K562 (cell line): Measurements from ENCODE around the gene PLOD1. TPM values are rescaled to one million over a fixed set of nuclear protein-coding genes. Genes with fewer than 3 reads are reported as not detected.
A peak's percentile ranks its signal among the peaks of the same experiment; 100 is the strongest.

Source experiments
- ARID3A ChIP-seq: IDR thresholded peaks from 2 replicates; pipeline ENCODE4 v1.6.1; 2012; ENCODE audit warnings: low read depth, low read length, improper control_type of control experiment, borderline replicate concordance
- ARNT ChIP-seq, 2 experiments: fragments of 450-650 bp; IDR thresholded peaks; 2 replicates each; pipeline ENCODE4 v1.6.1; 2016; ENCODE audit warnings: mild to moderate bottlenecking in 1 of 2
- ATF4 ChIP-seq: fragments of 450-650 bp; formaldehyde crosslinking; IDR thresholded peaks from 2 replicates; pipeline ENCODE4 v1.4.0; 2022; ENCODE audit warnings: mild to moderate bottlenecking, moderate library complexity
- CBX1 ChIP-seq: sonication (generic); IDR thresholded peaks from 2 replicates; pipeline ENCODE4 v1.6.1; 2016; ENCODE audit warnings: antibody characterized with exemption, low read depth, mild to moderate bottlenecking
- ETV5 ChIP-seq: sonication (generic); formaldehyde crosslinking; IDR thresholded peaks from 2 replicates; pipeline ENCODE4 v1.4.0; 2020; ENCODE audit warnings: low read depth, mild to moderate bottlenecking, missing genetic modification reagents
- FOXM1 ChIP-seq, 2 experiments: fragments of 450-650 bp in 1 of 2; sonication (generic) in 1 of 2; formaldehyde crosslinking in 1 of 2; IDR thresholded peaks; 2 replicates each; pipeline versions ENCODE4 v1.6.1 to v1.9.0; 2017 to 2022; ENCODE audit warnings: low read depth in 2 of 2, mild to moderate bottlenecking in 2 of 2, missing genetic modification reagents in 1 of 2, moderate library complexity in 1 of 2
- HDAC2 ChIP-seq: fragments of 450-650 bp; IDR thresholded peaks from 2 replicates; pipeline ENCODE4 v1.6.1; 2016; ENCODE audit warnings: mild to moderate bottlenecking
- KAT7 ChIP-seq: sonication (generic); formaldehyde crosslinking; IDR thresholded peaks from 2 replicates; pipeline ENCODE4 v1.8.0; 2022; ENCODE audit warnings: missing genetic modification reagents, mild to moderate bottlenecking, borderline replicate concordance
- LCOR ChIP-seq: sonication (generic); formaldehyde crosslinking; IDR thresholded peaks from 2 replicates; pipeline ENCODE4 v1.8.0; 2022; ENCODE audit warnings: mild to moderate bottlenecking, missing genetic modification reagents
- MAZ ChIP-seq, 2 experiments: fragments of 450-650 bp in 1 of 2; sonication (generic) in 1 of 2; formaldehyde crosslinking; IDR thresholded peaks in 1 of 2; conservative IDR thresholded peaks in 1 of 2; 2 replicates each; pipeline versions ENCODE4 v1.4.0 to v1.5.0; 2020; ENCODE audit warnings: mild to moderate bottlenecking in 1 of 2, missing genetic modification reagents in 1 of 2
- MECOM ChIP-seq: fragments of 250-450 bp; sonication (Bioruptor Pico); IDR thresholded peaks from 2 replicates; pipeline ENCODE4 v1.8.0; 2022; ENCODE audit warnings: inconsistent platforms
- NR2C1 ChIP-seq, 2 experiments: fragments of 450-650 bp; IDR thresholded peaks; 2 replicates each; pipeline ENCODE4 v1.6.1; 2017; ENCODE audit warnings: mild to moderate bottlenecking in 2 of 2, antibody characterized with exemption in 1 of 2, inconsistent platforms in 1 of 2, missing compliant biosample characterization in 1 of 2, missing genetic modification characterization in 1 of 2
- PPARD ChIP-seq: fragments of 250-450 bp; sonication (Bioruptor Pico); IDR thresholded peaks from 2 replicates; pipeline ENCODE4 v1.8.0; 2022; ENCODE audit warnings: inconsistent platforms, mild to moderate bottlenecking, moderate library complexity
- RNF219 ChIP-seq: fragments of 250-450 bp; sonication (Bioruptor Pico); IDR thresholded peaks from 2 replicates; pipeline ENCODE4 v1.5.0; 2022; ENCODE audit warnings: mild to moderate bottlenecking
- SMAD4 ChIP-seq: fragments of 250-450 bp; sonication (Bioruptor Pico); conservative IDR thresholded peaks from 2 replicates; pipeline ENCODE4 v1.8.0; 2021; ENCODE audit warnings: inconsistent platforms, mild to moderate bottlenecking, moderate library complexity
- TEAD4 ChIP-seq, 2 experiments: sonication (generic) in 1 of 2; formaldehyde crosslinking in 1 of 2; IDR thresholded peaks; 2 replicates each; pipeline versions ENCODE4 v1.6.1 to v1.8.0; 2012 to 2022; ENCODE audit warnings: borderline replicate concordance in 1 of 2, inconsistent platforms in 1 of 2, low read length in 1 of 2, mild to moderate bottlenecking in 1 of 2, missing genetic modification reagents in 1 of 2
- ZKSCAN8 ChIP-seq: fragments of 200-800 bp; sonication (Bioruptor generic); IDR thresholded peaks from 2 replicates; pipeline ENCODE4 v1.6.1; 2016; ENCODE audit warnings: missing genetic modification characterization, missing compliant biosample characterization
- ZNF696 ChIP-seq: fragments of 250-450 bp; sonication (Bioruptor Pico); conservative IDR thresholded peaks from 2 replicates; pipeline ENCODE4 v1.4.0; 2020; ENCODE audit warnings: mild to moderate bottlenecking, moderate library complexity
- ZNF75A ChIP-seq: fragments of 450-650 bp; formaldehyde crosslinking; IDR thresholded peaks from 2 replicates; pipeline ENCODE4 v1.4.0; 2020; ENCODE audit warnings: mild to moderate bottlenecking
- polyA plus RNA-seq, 8 experiments: library from polyadenylated mRNA; depleted of rRNA in 4 of 8; stranded (reverse) in 5 of 8; unstranded in 3 of 8; fragments of >200 nt; fragmentation: Nextera tagmentation in 2 of 8; fragmentation: Illumina TruSeq in 1 of 8; extraction: Ambion mirVana in 2 of 8; extraction: Trizol in 1 of 8; gene quantifications; 2 replicates each; pipeline versions ENCODE4 v1.2.1 to v1.2.3, GENCODE V29; 2011 to 2014; ENCODE audit warnings: inconsistent platforms in 1 of 8, missing spikeins in 1 of 8
- total RNA-seq, 7 experiments: library from RNA; depleted of rRNA in 6 of 7; stranded (reverse); fragments of >200 nt in 6 of 7; fragmentation: Illumina TruSeq in 2 of 7; extraction: Trizol in 2 of 7; gene quantifications; 2 replicates each; pipeline versions ENCODE4 v1.2.1 to v1.2.3, GENCODE V29; 2011 to 2021; ENCODE audit warnings: low replicate concordance in 1 of 7

The PLOD1 gene
- total and polyA plus RNA-seq, 9 of the 15 experiments (the other 6 are each of a cell fraction or from before 2014, with no cell fraction given), result 16.6 to 90.8 (median 52.7) TPM

- TF ChIP-seq ETV5 (CRISPR knock-in tag) (peak; percentile 6; the same call in 1 of the 2 replicates), CBX1 (0 out of 2 replicates have a peak, but pooled peaks have one; percentile 36), ZNF75A (CRISPR knock-in tag) (no peak), SMAD4 (CRISPR knock-in tag) (peak; percentile 41; the same call in 1 of the 2 replicates), NR2C1 (IDR thresholded peaks at IDR 0.05) (peak; percentile 37; the same call in 1 of the 2 replicates), NR2C1 (tag; IDR thresholded peaks at IDR 0.05) (no peak), MECOM (CRISPR knock-in tag) (0 out of 2 replicates have a peak, but pooled peaks have one; percentile 38), ARID3A (no peak), LCOR (CRISPR knock-in tag) (0 out of 2 replicates have a peak, but pooled peaks have one; percentile 32), MAZ (CRISPR knock-in tag; conservative IDR thresholded peaks at IDR 0.05 in 1 of 2, IDR thresholded peaks at IDR 0.05 in 1 of 2) (0 out of 4 replicates have a peak, but pooled peaks of 1 of the 2 experiments have one; percentile 38), ZKSCAN8 (CRISPR knock-in tag) (peak; percentile 98), FOXM1 (IDR thresholded peaks at IDR 0.05; ENCODE audit: low read depth) (peak; percentile 20; the same call in 1 of the 2 replicates), FOXM1 (CRISPR knock-in tag; IDR thresholded peaks at IDR 0.05; ENCODE audit: low read depth) (no peak), KAT7 (CRISPR knock-in tag) (0 out of 2 replicates have a peak, but pooled peaks have one; percentile 4), HDAC2 (peak; percentile 79), RNF219 (CRISPR knock-in tag) (0 out of 2 replicates have a peak, but pooled peaks have one; percentile 7), TEAD4 (IDR thresholded peaks at IDR 0.05; ENCODE audit: low read length) (peak; percentile 12; the same call in 1 of the 2 replicates), TEAD4 (CRISPR knock-in tag; IDR thresholded peaks at IDR 0.05; ENCODE audit: borderline replicate concordance) (no peak), PPARD (CRISPR knock-in tag) (no peak), ATF4 (no peak), ARNT (IDR thresholded peaks at IDR 0.05) (peak in 1 of 2 experiments; percentile 34; a peak in 1 of 4 replicates), ZNF696 (CRISPR knock-in tag) (no peak)
Observed at GRCh38 chr1:12019858-12020509, 85.5 kb downstream of the PLOD1 start (continued).
